ENCODE data around the gene ARHGAP45. TPM values are rescaled to one million over a fixed set of nuclear protein-coding genes. Genes with fewer than 3 reads are reported as not detected.

ARHGAP45 gene
- total RNA-seq, 4 donors from 2014 or later = 9.5 to 29.8 (median 14.6) TPM

DNA sequence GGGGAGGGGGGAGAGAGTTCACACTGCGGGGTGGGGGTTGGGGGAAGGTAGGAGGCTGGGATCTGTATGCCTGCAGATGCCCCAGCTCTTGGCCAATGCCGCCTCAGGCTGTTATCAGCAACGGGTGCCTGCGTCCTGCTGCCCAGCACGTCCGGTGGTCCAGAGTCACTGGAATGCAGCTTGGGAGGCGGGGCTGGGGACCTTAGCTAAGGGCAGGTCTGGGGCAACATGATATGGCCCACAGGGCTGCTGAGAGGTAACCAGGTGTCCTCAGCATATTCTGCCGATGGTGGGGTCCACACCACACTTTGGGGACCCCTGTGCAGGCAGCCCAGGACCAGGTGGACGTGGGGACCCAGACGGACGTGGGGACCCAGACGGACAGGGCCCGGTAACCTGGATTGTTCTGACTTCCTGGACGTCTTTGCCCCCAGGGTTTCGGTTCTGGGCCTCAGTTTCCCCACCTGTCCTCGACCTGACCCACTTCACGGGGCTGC is 668 bp upstream of the ARHGAP45 start:
- TF ChIP-seq POLR2A (IDR thresholded peaks at IDR 0.05) = no peak
- no peak for TF ChIP-seq POLR2AphosphoS5 (IDR thresholded peaks at IDR 0.05)
- no peak for TF ChIP-seq EP300 (IDR thresholded peaks at IDR 0.05)
- TF ChIP-seq CTCF (IDR thresholded peaks at IDR 0.05) = no peak
- peak overlapping the region in 1 of 2 donors; percentile 49 for H3K4me3 ChIP-seq
- H3K9me3 ChIP-seq = no peaks in the 10 kb centered on the region
- H3K36me3 ChIP-seq = no peaks in the 10 kb centered on the region
- WGBS, 2 donors (ENCODE audit: low coverage in 1 of 2) = 70% methylated on average over 2 of the region's 17 CpGs; no CpG with 5 or more reads in 1 of the 2 donors
- no peak for ATAC-seq
- H3K4me1 ChIP-seq = peaks cover 0 to 53% (median 21%) of the 10 kb centered on the region in 3 donors
- no peak overlapping the region for H3K27ac ChIP-seq
- H3K27me3 ChIP-seq = peaks cover 73% of the 10 kb centered on the region

GRCh38 chr19:1067341-1067957 is 482 bp downstream of the ARHGAP45 start:
- no peaks in the 10 kb centered on the region for H3K9me3 ChIP-seq
- H3K4me3 ChIP-seq = peak overlapping the region; percentile 15 to 49
- TF ChIP-seq POLR2AphosphoS5 (IDR thresholded peaks at IDR 0.05) = no peak
- TF ChIP-seq CTCF (IDR thresholded peaks at IDR 0.05) = no peak
- no peak for TF ChIP-seq EP300 (IDR thresholded peaks at IDR 0.05)
- ATAC-seq = no peak
- H3K4me1 ChIP-seq = peaks cover 0 to 61% (median 21%) of the 10 kb centered on the region in 3 donors
- 0% methylated on average over 7 to 12 of the region's 38 CpGs for WGBS, 2 donors (ENCODE audit: low coverage in 1 of 2)
- no peaks in the 10 kb centered on the region for H3K36me3 ChIP-seq
- H3K27ac ChIP-seq = peak overlapping the region in 3 of 4 donors; percentile 37 to 66 (median 47)
- H3K27me3 ChIP-seq = peaks cover 83% of the 10 kb centered on the region

DNA sequence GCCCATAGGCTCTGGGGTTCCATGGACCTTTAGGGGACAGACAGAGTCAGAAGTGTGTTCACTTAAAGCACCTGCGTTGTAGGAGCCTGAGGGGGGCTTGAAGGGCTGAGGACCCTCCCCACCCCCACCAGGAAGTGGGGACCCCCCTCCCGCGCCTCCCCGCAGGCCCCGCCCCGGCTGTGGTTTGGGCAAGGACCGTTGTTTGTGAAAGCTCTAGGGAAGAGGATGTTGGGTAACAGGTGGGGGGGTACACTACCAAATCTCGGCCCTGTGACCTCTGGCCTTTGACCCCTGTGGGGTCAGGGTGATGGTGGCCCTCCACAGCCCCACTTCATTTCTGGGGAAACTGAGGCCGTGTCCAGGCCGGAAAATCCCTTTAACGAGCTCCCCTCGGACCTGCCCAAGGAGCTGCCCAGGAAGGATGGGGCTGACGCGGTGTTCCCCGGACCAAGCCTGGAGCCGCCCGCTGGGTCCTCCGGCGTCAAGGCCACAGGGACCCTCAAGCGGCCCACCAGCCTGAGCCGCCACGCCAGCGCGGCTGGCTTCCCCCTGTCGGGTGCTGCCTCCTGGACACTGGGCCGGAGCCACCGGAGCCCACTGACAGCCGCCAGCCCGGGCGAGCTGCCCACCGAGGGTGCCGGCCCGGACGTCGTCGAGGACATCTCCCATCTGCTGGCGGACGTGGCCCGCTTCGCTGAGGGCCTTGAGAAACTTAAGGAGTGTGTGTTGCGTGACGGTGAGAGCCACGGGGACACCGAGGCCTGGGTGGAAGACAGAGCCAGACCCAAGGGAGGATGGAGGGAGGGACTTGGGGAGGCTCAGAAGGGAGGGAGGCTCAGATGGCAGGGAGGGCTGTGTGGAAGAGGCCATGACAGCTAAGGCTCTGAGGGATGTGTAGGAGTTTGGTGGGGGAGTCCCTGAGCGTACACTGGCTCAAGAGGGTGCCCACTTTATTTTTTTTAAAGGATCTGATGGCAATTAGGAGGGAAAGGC is 1.3 kb downstream of the ARHGAP45 start:
- Histone ChIP-seq H3K4me1 (peaks cover 0 to 61% (median 21%) of the 10 kb centered on the region in 3 donors), H3K36me3 (no peaks in the 10 kb centered on the region), H3K4me3 (peak overlapping the region in 1 of 2 donors; percentile 49), H3K9me3 (no peaks in the 10 kb centered on the region), H3K27me3 (peaks cover 92% of the 10 kb centered on the region), H3K27ac (peak overlapping the region in 3 of 4 donors; percentile 37 to 66 (median 47))
- no peak for ATAC-seq
- TF ChIP-seq CTCF (IDR thresholded peaks at IDR 0.05) = no peak
- WGBS, 2 donors (ENCODE audit: low coverage in 1 of 2) = 53 to 92% methylated on average over 1 to 5 of the region's 45 CpGs

- peak; percentile 34 for ATAC-seq
- Histone ChIP-seq H3K4me1 (peaks cover 0 to 61% (median 21%) of the 10 kb centered on the region in 3 donors), H3K27me3 (peaks cover 94% of the 10 kb centered on the region), H3K4me3 (peak overlapping the region in 1 of 2 donors; percentile 49), H3K36me3 (no peaks in the 10 kb centered on the region), H3K27ac (peak overlapping the region in 1 of 4 donors; percentile 66), H3K9me3 (no peaks in the 10 kb centered on the region)
- TF ChIP-seq POLR2AphosphoS5 (IDR thresholded peaks at IDR 0.05) = no peak
- TF ChIP-seq CTCF (IDR thresholded peaks at IDR 0.05) = no peak
- no peak for TF ChIP-seq POLR2A (IDR thresholded peaks at IDR 0.05)
- TF ChIP-seq EP300 (IDR thresholded peaks at IDR 0.05) = no peak
- 60% methylated on average over 11 to 15 of the region's 25 CpGs for WGBS, 2 donors (ENCODE audit: low coverage in 1 of 2)
Measured at GRCh38 chr19:1069009-1069779, 2.2 kb downstream of the ARHGAP45 start.

Data from gastroesophageal sphincter (tissue), 4 donors.